ENCODE measurements around the gene ARID5B. TPM values are rescaled to one million over a fixed set of nuclear protein-coding genes. Genes with fewer than 3 reads are reported as not detected.

ARID5B gene
- polyA plus RNA-seq, 3 donors: 1.00 to 2.5 (median 1.5) TPM

- Mint-ChIP-seq H3K9me3 (peaks cover 0 to 2% (median 0%) of the 10 kb centered on the region in 7 donors), H3K36me3 (peaks cover 5 to 8% of the 10 kb centered on the region in 2 donors), H3K27me3 (ENCODE audit: low read depth in 3 of 3) (peaks cover 0 to 2% (median under 1%) of the 10 kb centered on the region in 3 donors), H3K4me1 (peaks cover 78% of the 10 kb centered on the region), H3K27ac (peak overlapping the region in 6 of 7 donors; percentile 89 to 98 (median 95)), H3K4me3 (no peak overlapping the region)
- H3K4me3 ChIP-seq (replicated peaks in 1 of 3; ENCODE audit: low read depth in 2 of 3, low read length in 3 of 3): no peak overlapping the region
- peaks cover 6% of the 10 kb centered on the region for H3K79me2 ChIP-seq (ENCODE audit: insufficient read depth, low read length)
- H3K36me3 ChIP-seq (replicated peaks in 1 of 2; ENCODE audit: control insufficient read depth in 1 of 2, insufficient read depth in 2 of 2, low read length in 2 of 2): peaks cover 0 to 3% of the 10 kb centered on the region in 2 donors
- peaks cover 58 to 60% of the 10 kb centered on the region in 2 donors for H3K4me1 ChIP-seq (ENCODE audit: control insufficient read depth in 1 of 2, insufficient read depth in 2 of 2, low read length in 2 of 2)
- intact Hi-C loops (cut with micrococcal nuclease): loop anchor here (5.0 to 10.0 kb wide), 4 partner anchors 57 to 197 kb away; partner anchors contain the start of gene ARID5B (in 1 of the 2)
- no peaks in the 10 kb centered on the region for H4K20me1 ChIP-seq (ENCODE audit: insufficient read depth, low read length)
- no peak for DNase-seq
- peak overlapping the region in 1 of 2 donors; percentile 71 for H3K27ac ChIP-seq (ENCODE audit: low read depth in 1 of 2, low read length in 2 of 2)
- H3K9ac ChIP-seq (ENCODE audit: insufficient read depth, low read length, poor library complexity, severe bottlenecking): no peak overlapping the region
- no peaks in the 10 kb centered on the region for H3K9me3 ChIP-seq (replicated peaks in 1 of 2; ENCODE audit: control insufficient read depth in 1 of 2, insufficient read depth in 1 of 2, low read length in 2 of 2)
- no peak overlapping the region for H2AFZ ChIP-seq (ENCODE audit: insufficient read depth, low read depth, low read length, poor library complexity, severe bottlenecking)
- TF ChIP-seq CTCF (IDR thresholded peaks at IDR 0.05): no peak
- no peak overlapping the region for H3K4me2 ChIP-seq (replicated peaks; ENCODE audit: extremely low read depth, low read length, poor library complexity, severe bottlenecking)
- no peaks in the 10 kb centered on the region for H3K27me3 ChIP-seq (ENCODE audit: control insufficient read depth in 2 of 2, insufficient read depth in 2 of 2, low read length in 2 of 2)
- WGBS (ENCODE audit: insufficient coverage): 100% methylated on average over 2 of the region's 3 CpGs
Measured at GRCh38 chr10:62047228-62047892, 145.9 kb downstream of the ARID5B start.

DNA sequence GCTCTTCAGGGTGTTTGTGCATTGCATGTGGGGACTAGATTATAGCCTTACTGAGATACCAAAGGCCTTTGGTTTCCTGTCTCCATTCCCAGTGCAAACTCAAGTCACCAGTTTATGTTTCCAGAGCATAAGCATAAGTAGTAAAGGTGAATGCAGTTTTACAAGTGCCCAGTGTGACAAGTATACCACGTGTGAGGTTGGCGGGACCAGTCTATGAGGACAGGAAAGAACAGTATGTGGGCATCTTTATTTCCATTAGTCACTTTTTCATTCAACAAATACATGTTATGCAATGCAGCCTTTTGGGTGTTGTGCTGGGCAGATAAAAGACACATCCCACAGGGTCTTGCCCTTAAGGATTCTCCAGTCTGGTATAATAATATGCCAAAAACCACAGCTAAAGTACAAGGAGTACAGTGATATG, 146.5 kb downstream of the ARID5B start:
- no peaks in the 10 kb centered on the region for H4K20me1 ChIP-seq (ENCODE audit: insufficient read depth, low read length)
- Mint-ChIP-seq H3K4me1 (peaks cover 81% of the 10 kb centered on the region), H3K9me3 (peaks cover 0 to 2% (median 0%) of the 10 kb centered on the region in 7 donors), H3K27me3 (ENCODE audit: low read depth in 3 of 3) (peaks cover 0 to 2% (median 0%) of the 10 kb centered on the region in 3 donors), H3K4me3 (no peak overlapping the region), H3K36me3 (peaks cover 11 to 15% of the 10 kb centered on the region in 2 donors), H3K27ac (peak overlapping the region in 4 of 7 donors; percentile 14 to 98 (median 90))
- H3K4me1 ChIP-seq (ENCODE audit: control insufficient read depth in 1 of 2, insufficient read depth in 2 of 2, low read length in 2 of 2): peaks cover 58 to 60% of the 10 kb centered on the region in 2 donors
- no peak overlapping the region for H2AFZ ChIP-seq (ENCODE audit: insufficient read depth, low read depth, low read length, poor library complexity, severe bottlenecking)
- no peaks in the 10 kb centered on the region for H3K9me3 ChIP-seq (replicated peaks in 1 of 2; ENCODE audit: control insufficient read depth in 1 of 2, insufficient read depth in 1 of 2, low read length in 2 of 2)
- H3K36me3 ChIP-seq (replicated peaks in 1 of 2; ENCODE audit: control insufficient read depth in 1 of 2, insufficient read depth in 2 of 2, low read length in 2 of 2): peaks cover 0 to 9% of the 10 kb centered on the region in 2 donors
- no peak for TF ChIP-seq CTCF (IDR thresholded peaks at IDR 0.05)
- no peak overlapping the region for H3K4me2 ChIP-seq (replicated peaks; ENCODE audit: extremely low read depth, low read length, poor library complexity, severe bottlenecking)
- no peak overlapping the region for H3K4me3 ChIP-seq (replicated peaks in 1 of 3; ENCODE audit: low read depth in 2 of 3, low read length in 3 of 3)
- WGBS (ENCODE audit: insufficient coverage): no CpG with 5 or more reads among the region's 2 CpGs
- H3K79me2 ChIP-seq (ENCODE audit: insufficient read depth, low read length): peaks cover 6% of the 10 kb centered on the region
- intact Hi-C loops (cut with micrococcal nuclease): loop anchor here (5.0 to 10.0 kb wide), 4 partner anchors 57 to 197 kb away; partner anchors contain the start of gene ARID5B (in 1 of the 2)
- H3K9ac ChIP-seq (ENCODE audit: insufficient read depth, low read length, poor library complexity, severe bottlenecking): no peak overlapping the region
- peak in 2 of 3 donors; percentile 35 to 56 for DNase-seq
- H3K27me3 ChIP-seq (ENCODE audit: control insufficient read depth in 2 of 2, insufficient read depth in 2 of 2, low read length in 2 of 2): no peaks in the 10 kb centered on the region
- no peak overlapping the region for H3K27ac ChIP-seq (ENCODE audit: low read depth in 1 of 2, low read length in 2 of 2)
